Measurements from ENCODE around the gene ASB6. TPM values are rescaled to one million over a fixed set of nuclear protein-coding genes. Genes with fewer than 3 reads are reported as not detected.

ASB6 gene
- total RNA-seq, 1 experiment from 2014 or later: 21.0 TPM

- Histone ChIP-seq H3T11ph (ENCODE audit: low read length) (no peak overlapping the region), H3K56ac (ENCODE audit: insufficient read length, low read depth, low read length) (no peak overlapping the region), H3K4ac (ENCODE audit: low read depth, low read length) (no peak overlapping the region), H3K27ac (ENCODE audit: insufficient read length, low read depth, low read length) (no peak overlapping the region), H4K91ac (ENCODE audit: insufficient read length, low read depth, low read length) (no peak overlapping the region), H2BK20ac (ENCODE audit: low read depth, low read length, poor library complexity, severe bottlenecking) (no peak overlapping the region), H3K23ac (ENCODE audit: insufficient read length, low read depth, low read length) (no peak overlapping the region), H2BK120ac (ENCODE audit: low read depth, low read length, poor library complexity, severe bottlenecking) (no peak overlapping the region), H3K27me3 (ENCODE audit: insufficient read depth, low read length) (no peaks in the 10 kb centered on the region), H4K8ac (replicated peaks; ENCODE audit: insufficient read length, low read depth, low read length) (no peak overlapping the region), H3K79me1 (ENCODE audit: insufficient read depth, low read depth, low read length, poor library complexity, severe bottlenecking) (no peaks in the 10 kb centered on the region), H3K14ac (ENCODE audit: insufficient read depth, low read length) (no peak overlapping the region), H2AK5ac (ENCODE audit: insufficient read length, low read length) (no peak overlapping the region), H2BK15ac (ENCODE audit: low read depth, low read length) (no peak overlapping the region), H4K5ac (ENCODE audit: insufficient read length, low read depth, low read length) (no peak overlapping the region), H2BK5ac (ENCODE audit: insufficient read length, low read length) (no peak overlapping the region), H3K23me2 (ENCODE audit: insufficient read length, low read depth, low read length, poor library complexity, severe bottlenecking) (peaks cover 4% of the 10 kb centered on the region), H3K79me2 (ENCODE audit: insufficient read depth, low read length) (no peaks in the 10 kb centered on the region; the same call in 1 of the 2 replicates), H3K9me3 (ENCODE audit: control insufficient read depth, low read depth, low read length) (no peaks in the 10 kb centered on the region), H3K4me1 (ENCODE audit: insufficient read depth, low read length) (no peaks in the 10 kb centered on the region), H4K20me1 (ENCODE audit: control insufficient read depth, insufficient read depth, insufficient read length) (no peaks in the 10 kb centered on the region), H2BK12ac (ENCODE audit: insufficient read length, low read depth, low read length) (no peak overlapping the region), H2AFZ (ENCODE audit: low read length) (no peak overlapping the region), H3K9ac (ENCODE audit: extremely low read depth, insufficient read length, low read length) (no peak overlapping the region), H3K4me2 (ENCODE audit: insufficient read depth, insufficient read length, low read length) (no peak overlapping the region), H3K18ac (ENCODE audit: insufficient read length, low read depth, low read length) (no peak overlapping the region)
- TF ChIP-seq, protein P1, sequence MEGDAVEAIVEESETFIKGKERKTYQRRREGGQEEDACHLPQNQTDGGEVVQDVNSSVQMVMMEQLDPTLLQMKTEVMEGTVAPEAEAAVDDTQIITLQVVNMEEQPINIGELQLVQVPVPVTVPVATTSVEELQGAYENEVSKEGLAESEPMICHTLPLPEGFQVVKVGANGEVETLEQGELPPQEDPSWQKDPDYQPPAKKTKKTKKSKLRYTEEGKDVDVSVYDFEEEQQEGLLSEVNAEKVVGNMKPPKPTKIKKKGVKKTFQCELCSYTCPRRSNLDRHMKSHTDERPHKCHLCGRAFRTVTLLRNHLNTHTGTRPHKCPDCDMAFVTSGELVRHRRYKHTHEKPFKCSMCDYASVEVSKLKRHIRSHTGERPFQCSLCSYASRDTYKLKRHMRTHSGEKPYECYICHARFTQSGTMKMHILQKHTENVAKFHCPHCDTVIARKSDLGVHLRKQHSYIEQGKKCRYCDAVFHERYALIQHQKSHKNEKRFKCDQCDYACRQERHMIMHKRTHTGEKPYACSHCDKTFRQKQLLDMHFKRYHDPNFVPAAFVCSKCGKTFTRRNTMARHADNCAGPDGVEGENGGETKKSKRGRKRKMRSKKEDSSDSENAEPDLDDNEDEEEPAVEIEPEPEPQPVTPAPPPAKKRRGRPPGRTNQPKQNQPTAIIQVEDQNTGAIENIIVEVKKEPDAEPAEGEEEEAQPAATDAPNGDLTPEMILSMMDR (conservative IDR thresholded peaks at IDR 0.05): no peak
- no peak for DNase-seq
- Mint-ChIP-seq H3K36me3 (ENCODE audit: insufficient read depth in 1 of 3, low read depth in 3 of 3) (no peaks in the 10 kb centered on the region; a peak in 1 of 7 replicates), H3K9me3 (no peaks in the 10 kb centered on the region; a peak in 2 of 5 replicates), H3K27ac (peak overlapping the region in 2 of 3 experiments; percentile 13 to 42; a peak in 2 of 7 replicates), H3K4me1 (peaks cover 0 to 3% of the 10 kb centered on the region in 2 experiments; a peak in 1 of 4 replicates), H3K27me3 (ENCODE audit: low read depth) (peaks cover 2% of the 10 kb centered on the region; the same call in 1 of the 2 replicates), H3K4me3 (no peak overlapping the region)
- WGBS (ENCODE audit: extremely low coverage, insufficient read length, low lambda C conversion rate): no CpG with 5 or more reads among the region's 7 CpGs
Observed at GRCh38 chr9:129646654-129647053, 4.7 kb upstream of the ASB6 start.

Measured in H9 (cell line).